ENCODE measurements around the gene MSANTD7.
"Not testable (repeated sequence)": the region's sequence is repeated elsewhere in the genome, so short reads cannot be mapped to it uniquely, and the experiment has no call there.

Gene MSANTD7

DNA sequence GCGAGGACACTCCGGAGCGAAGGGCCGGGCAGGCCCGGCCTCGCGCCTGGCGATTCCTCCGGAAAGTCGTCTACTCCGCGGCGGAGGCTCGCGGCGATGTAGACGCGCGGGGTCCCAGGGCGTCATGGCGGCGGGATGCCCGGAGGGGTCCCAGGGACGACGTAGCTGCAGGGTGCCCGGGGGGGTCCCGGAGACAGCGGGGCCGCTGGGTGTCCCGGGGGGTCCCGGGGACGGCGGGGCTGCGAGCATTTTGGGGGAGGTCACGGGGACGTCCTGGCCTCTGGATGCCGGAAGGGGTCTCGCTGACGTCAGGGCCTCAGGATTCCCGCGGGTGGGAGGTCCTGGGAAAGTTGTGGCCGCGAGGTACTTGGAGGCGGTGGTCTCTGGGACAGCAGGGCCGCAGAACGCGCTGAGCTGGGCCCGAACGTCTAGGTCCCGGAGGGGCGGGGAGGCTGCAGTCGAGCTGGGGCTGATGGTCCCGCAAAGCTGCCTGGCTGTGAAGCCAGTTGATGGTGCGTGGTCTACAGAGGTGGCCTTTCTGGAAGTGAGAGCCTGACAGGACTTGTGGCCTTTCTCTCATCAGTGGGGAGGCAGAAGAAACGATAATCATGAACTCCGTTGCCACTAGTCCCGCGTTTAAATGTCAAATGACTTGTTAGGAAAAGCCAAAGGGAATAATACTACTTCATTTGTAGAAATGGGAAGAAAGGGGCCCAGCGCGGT, 637 bp downstream of the MSANTD7 start:
- peak; percentile 87 for DNase-seq

DNA sequence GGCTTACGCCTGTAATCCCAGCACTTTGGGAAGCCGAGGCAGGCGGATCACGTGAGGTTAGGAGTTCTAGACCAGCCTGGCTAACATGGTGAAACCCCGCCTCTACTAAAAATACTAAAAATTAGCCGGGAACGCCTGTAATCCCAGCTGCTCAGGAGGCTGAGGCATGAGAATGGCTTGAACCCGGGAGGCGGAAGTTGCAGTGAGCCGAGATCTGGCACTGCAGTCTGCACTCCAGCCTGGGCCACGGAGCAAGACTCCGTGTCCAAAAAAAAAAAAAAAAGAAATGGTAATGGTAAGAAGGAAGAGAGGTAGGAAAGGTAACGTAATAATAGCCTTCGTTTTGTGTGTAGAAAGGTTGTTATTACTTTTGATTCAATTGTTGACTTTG, 1.2 kb downstream of the MSANTD7 start:
- DNase-seq: no peak

DNA sequence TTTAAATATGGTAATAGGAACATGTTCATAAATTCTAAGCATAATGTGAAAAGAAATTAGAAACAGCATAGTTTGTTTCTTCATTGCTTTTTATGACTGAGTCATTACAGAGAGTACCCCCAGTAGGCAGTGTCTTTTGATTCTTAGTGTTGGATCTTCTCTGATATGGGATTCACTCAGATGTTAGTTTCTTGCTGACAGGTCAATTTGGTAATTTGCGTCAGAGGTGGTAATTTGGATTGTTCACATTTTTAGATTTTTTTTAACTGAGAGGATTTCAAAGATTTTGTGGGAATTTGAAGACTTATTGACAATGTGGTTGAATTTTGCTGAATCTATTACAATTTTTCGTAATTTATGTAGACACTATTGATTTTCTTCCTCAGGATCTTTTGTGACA, 2.1 kb downstream of the MSANTD7 start:
- no peak for DNase-seq

DNA sequence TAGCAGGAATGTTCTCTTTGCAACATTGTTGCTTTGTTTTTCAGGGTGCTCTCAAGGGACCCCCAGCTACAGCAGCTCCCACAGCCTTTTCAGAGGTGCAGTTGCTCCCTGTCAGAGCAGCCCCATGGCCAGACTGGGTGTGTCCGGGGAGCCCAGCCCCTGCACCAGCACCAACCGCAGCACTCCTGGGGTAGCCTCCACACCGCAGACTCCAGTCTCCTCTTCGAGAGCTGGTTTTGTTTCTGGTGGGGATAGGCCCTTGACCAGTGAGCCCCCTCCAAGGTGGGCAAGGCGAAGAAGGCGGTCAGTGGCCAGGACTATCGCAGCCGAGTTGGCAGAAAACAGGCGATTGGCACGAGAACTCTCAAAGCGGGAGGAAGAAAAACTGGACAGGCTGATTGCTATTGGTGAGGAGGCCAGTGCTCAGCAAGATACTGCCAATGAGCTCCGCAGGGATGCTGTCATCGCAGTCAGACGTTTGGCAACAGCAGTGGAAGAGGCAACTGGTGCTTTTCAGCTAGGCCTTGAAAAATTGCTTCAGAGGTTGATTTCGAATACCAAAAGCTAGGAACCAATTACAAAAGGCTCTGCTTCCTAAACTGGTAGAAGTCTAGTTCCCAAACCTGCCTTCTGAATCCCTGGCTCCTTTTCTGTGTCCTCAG, 5.4 kb downstream of the MSANTD7 start:
- DNase-seq: no peak

DNA sequence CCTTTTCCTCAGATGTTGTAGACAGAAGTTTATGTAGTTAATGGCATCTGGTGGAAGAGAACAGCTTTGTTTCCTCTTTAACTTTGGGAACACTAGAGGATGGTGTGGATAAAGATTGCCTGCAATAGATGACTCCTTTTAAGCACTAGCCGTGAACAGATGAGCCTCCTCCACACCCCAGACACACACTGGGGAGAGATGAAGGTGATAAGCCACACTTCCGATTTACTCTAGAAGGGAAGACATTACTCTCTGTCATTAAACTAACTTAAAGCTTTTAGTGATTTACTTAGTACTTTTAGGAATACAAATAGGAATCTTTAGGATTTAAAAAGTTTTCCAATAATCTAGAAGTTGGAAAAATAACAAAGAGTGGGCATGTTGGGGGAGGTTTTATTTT, 6.8 kb downstream of the MSANTD7 start:
- no peak for DNase-seq

DNA sequence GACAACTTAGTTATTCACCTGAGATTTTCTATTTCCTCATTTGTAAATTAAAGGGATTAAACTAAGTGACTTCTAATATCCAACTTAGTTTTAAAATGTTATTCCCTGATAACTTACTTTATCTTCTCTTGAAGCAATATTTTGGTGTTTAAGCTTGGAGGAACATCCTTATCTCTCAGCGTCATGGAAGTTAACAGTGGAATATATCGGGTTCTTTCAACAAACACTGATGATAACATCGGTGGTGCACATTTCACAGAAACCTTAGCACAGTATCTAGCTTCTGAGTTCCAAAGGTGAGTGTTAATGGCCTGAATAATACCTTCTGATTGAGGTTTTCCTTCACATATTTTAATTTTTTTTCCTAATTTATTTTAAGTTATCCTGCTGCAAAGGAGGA, 14.1 kb downstream of the MSANTD7 start:
- DNase-seq: no peak

DNA sequence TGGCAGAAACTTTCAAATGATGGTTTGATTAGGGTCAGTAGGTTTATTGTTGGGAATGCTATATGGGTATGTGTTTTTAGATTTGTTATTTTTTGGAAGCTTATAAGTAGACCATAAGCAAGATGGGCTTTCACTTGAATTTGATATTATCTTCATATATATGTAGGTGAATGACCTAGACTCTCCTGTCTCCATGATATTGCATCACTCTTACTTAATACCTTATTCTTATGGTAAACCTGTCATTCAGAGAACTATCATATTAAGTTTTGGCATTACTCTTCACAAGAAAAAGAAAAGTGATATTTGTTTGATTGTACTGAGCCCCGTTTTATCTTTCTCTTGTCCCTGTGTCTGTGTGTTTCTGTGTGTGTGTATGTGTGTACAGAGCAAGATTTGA, 17.3 kb downstream of the MSANTD7 start:
- DNase-seq: no peak

DNA sequence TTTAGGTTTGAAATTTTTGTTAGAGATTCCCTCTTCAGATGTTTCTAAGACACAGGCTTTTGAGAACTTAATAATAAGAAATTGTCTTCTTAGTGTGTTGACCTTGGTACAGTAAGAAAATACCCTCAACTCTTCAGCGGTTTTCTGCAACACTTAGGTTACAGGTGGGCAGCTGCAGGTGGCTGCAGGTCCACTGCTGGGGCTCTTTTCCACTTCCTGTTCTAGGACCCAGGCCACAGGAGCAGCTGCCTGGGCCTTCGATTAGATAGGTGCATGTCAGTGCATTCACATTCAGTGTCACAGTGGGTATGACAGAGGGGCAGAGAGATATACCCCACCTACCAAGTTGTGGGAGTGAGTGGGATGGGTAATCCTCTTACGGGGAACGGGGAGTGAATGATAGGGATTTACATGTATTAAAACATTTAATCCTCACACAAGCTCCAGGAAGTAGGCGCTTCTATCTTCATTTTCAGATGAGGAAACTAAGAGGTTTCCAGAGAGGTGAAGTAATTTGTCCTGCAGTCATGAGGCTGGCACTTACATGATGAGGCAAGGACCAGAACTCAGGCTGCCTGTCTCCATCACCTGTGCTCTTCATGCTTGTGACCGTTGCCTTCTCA, 20.3 kb downstream of the MSANTD7 start:
- DNase-seq: no peak

DNA sequence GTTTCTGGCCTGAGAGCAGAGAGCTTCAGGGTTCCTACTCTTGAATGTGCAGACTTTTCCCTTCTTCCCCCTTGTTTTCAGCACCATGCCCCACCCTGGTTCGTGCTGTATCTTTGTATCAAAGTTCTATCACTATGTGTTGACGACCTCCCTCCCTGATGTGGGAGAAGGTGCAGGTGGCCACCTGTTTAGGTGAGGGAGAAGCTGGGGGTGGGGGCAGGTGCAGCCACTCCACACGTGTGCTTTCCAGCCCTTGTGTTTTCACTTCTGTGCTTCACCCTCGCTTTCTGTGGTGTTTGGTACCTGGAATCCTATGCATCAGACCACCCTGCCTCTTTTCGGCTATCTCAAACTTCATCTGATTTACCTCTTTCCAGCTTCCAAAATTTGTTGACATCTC, 20.9 kb downstream of the MSANTD7 start:
- no peak for DNase-seq

DNA sequence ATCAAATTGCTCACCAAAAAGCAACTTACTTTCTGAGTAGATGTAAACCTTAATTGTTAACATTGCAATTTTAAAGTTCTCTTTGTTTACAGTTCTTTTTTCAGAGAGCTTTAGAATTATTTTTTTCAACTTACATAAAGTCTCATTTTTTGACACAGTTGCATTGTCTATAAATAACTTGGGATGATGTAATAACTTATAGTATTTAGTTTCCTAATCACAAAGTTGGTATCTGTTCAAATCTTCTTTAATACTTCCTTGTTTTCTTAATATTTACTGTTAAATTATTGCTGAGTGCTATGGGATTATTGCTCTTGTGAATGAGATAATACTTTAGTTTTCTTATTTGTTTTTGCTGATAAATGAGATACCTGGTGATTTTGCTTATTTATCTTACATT, 21.7 kb downstream of the MSANTD7 start:
- no peak for DNase-seq

DNA sequence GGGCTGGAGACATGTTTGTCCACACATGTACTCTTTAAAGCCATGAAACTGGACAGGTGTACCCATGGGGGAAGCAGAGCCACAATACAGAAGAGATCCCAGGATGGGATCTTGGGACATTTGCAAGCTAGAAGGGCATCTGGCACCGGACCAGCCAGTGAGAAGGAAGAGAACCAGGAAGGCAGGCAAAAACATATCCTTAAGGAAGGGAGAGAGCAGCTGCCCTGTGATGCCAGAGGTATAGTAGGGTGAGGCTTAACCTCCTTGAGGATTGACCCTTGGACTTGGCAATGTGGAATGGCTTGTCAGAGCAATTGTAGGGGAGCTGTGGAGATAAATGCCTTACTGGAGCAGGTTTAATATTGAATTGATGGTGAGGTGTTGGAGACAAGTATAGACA, 22.7 kb downstream of the MSANTD7 start:
- DNase-seq: no peak

DNA sequence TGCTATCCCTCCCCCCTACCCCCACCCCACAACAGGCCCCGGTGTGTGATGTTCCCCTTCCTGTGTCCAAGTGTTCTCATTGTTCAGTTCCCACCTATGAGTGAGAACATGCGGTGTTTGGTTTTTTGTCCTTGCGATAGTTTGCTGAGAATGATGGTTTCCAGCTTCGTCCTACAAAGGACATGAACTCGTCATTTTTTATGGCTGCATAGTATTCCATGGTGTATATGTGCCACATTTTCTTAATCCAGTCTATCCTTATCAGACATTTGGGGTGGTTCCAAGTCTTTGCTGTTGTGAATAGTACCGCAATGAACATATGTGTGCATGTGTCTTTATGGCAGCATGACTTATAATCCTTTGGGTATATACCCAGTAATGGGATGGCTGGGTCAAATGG, 26.4 kb downstream of the MSANTD7 start:
- not testable (repeated sequence) for DNase-seq

DNA sequence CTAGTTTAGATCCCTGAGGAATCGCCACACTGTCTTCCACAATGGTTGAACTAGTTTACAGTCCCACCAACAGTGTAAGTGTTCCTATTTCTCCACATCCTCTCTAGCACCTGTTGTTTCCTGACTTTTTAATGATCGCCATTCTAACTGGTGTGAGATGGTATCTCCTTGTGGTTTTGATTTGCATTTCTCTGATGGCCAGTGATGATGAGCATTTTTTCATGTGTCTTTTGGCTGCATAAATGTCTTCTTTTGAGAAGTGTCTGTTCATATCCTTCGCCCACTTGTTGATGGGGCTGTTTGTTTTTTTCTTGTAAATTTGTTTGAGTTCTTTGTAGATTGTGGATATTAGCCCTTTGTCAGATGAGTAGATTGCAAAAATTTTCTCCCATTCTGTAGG, 26.8 kb downstream of the MSANTD7 start:
- not testable (repeated sequence) for DNase-seq

DNA sequence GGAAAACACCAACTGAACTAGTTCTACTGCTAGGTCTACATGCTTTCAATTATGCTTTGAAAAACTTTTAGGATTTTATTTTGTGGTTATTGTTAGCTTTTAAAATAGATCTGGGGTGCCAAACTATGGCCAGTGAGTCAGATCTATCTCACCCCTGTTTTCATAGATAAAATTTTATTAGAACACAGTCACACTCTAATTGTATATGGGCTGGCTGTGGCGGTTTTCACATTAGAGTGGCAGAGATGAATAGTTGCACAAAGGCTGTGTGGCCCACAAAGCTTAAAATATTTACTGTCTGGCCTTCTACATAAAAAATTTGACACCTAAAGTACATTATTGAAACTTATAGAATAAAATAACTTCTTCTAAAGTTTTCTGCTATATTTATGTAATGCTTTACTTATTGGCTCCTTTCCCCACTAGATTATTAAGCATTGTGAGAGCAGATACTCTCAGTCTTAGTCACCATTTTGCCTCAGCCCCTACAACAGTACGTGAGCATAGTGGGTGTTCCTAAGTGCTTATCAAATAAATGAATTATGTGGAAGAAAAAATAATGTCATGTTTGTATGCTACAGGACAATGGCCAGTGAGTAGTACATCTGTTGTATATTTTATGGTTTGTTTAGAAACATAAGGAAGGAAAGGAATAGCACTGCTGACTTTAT, 35.1 kb downstream of the MSANTD7 start:
- no peak for DNase-seq

DNA sequence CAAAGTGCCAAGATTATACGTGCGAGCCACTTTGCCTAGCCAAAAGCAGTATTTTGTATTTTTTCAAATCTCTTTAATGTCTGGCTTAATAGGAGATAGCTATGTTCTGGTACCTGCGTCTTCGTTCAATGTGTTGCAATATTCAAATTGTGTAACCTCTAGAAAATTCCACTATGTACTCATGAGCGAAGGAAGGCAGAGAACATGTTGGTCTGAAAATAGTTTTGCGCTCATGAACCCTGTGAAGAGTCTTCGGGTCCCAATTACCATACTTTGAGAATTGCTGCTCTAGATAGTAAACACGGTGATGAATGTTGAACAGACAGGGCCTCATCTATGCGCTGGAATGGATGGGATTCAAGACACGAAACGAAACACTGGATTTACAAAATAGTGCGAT, 37.8 kb downstream of the MSANTD7 start:
- no peak for DNase-seq

DNA sequence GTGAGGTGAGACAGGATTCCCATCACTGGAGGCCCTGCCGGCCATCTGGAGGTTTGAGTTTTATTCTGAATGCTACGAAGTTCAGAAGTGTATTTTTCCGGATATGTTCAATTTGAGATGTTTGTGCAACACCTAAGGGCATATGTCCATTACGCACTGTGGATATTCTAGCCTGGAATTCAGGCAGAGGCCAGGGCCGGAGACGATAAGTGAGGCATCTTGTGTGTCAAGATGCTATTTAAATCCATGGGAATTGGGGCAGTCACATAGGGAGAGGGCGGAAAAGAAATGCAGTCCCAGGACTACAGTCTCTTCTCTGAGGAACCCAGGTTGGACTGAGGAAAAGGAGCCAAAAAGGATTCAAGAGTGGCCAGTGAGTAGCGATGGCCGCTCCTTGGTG, 38.7 kb downstream of the MSANTD7 start:
- no peak for DNase-seq

DNA sequence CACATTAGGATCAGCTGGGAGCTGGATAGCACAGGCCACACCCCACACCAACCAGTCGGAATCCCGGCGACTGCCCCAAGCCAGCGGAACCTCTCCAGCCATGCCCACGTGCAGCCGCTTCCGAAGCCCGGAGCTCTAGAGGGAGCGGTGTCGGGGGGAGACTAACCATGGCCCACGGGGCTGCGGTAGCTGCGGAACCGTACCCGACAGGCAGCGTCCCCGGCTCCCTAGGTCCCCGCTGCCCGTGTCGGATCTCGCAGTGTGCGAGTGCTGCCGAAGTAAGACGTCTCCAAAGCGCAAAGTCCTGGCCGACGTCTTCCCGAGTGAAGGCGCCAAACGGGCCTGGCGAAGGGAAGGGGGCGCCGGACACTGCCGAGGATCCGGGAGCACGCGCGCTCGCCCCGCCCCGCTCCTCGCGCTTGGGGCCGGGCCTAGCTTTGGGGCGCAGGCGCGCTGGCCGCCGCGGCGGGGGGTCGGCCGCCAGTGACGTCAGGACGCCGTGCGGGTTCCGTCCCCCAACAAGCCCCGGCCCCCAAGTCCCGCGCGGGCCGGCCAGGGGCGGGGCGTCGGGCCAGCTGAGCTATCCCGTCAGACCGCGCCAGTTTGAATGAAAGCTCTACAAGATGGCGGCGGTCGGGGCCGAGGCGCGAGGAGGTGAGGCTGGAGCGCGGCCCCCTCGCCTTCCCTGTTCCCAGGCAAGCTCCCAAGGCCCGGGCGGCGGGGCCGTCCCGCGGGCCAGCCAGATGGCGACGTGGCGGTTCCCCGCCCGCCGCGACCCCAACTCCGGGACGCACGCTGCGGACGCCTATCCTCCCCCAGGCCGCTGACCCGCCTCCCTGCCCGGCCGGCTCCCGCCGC, 40.4 kb downstream of the MSANTD7 start, which contains the start of gene SUV39H2:
Gene SUV39H2 (plus strand): TSS at position 601 of the 858 bp plus-strand sequence. CDS start 23 bp downstream, at position 624.
- DNase-seq: peak; percentile 98

DNA sequence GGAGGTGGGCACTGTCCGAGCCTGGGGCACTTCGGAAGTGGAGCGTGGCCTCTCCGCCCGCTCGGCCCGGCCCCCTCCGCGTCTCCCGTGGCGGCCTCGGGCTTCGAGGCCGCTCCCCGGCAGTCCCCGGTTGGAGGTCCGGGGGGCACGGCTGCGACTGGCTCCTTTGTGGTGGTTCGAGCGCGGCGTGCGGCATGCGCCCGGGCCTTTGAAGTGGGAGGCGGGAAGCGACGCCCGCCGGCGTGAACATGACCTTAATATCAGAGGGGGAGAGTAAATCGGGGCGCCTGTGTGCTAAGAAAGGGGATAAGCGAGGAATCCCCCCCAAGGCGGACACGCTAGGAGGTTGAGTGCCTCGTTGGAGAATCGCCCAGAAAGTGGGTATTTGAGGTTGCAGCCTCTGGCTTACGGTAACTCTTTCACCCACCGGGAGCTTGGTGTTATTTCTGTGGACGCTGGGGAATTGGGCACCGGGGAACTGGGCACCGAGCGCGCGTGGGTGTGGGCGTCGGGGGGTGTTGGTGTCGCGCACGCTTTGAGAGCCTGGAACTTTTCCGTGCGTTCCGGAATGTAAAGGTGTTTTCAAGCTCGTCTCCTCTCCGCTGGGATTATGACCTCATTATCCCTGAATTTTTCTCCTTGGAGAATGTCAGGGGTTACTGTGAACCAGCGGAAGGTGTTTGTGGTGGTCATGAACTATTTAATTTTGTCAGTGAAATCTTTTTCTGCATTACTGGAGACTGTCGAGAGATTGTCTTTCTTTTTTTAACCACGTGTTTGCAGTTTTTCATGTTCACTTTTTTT, 41.2 kb downstream of the MSANTD7 start:
- DNase-seq: peak; percentile 78

DNA sequence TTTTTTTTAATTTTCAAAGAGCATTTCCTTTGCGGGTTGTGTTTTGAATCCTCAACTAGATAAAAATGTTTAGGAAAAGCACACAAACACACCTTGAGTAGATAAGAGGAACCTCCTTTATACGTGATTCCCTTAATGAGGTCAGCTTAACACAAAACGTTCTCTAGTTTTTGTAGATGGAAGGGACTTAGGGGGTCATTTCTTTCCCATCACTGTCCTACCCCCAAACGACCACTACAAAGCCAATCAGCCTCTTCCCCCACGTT, 41.8 kb downstream of the MSANTD7 start:
- DNase-seq: no peak

DNA sequence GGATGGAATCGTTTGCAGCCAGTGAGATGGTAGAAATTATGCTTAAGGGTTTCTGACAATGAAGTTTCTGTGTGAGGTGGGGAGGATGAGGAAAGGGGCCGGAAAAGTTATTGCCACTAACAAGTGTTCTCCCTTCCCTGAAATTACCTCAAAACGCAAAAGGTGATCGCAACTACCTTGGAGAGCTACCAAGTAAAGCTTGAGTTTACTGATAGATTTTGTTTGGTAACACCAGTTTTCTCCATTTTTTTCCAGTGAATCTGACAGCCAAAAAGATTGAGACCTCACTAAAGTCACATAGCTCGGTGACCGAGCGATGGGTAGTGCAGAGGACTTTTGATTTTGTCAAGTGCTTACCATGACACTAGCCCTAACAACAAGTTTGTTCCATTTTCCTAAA, 42.1 kb downstream of the MSANTD7 start:
- no peak for DNase-seq

DNA sequence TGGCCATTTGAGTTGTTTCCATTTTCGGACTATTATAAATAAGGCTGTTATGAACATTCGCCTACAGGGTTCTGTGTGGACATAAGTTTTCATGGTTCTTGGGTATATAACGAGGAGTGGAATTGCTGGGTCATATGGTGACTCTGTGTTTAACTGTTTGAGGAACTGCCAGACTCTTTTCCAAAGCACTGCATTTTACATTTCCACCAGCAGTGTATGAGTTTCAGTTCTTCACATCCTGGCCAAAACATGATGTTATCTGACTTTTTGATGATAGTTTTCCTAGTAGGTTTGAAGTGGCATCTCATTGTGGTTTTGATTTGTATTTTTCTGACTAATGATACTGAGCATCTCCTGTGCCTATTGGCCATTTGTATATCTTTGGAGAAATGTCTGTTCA, 46.0 kb downstream of the MSANTD7 start:
- no peak for DNase-seq
